Glomerular visceral epithelial cell (primary cell): ENCODE results near the gene CNTF.

Experiments used
- DNase-seq: peaks from one replicate; pipeline ENCODE4 v3.0.0-alpha.2; 2016; ENCODE audit errors: extremely low spot score

CNTF gene

DNA sequence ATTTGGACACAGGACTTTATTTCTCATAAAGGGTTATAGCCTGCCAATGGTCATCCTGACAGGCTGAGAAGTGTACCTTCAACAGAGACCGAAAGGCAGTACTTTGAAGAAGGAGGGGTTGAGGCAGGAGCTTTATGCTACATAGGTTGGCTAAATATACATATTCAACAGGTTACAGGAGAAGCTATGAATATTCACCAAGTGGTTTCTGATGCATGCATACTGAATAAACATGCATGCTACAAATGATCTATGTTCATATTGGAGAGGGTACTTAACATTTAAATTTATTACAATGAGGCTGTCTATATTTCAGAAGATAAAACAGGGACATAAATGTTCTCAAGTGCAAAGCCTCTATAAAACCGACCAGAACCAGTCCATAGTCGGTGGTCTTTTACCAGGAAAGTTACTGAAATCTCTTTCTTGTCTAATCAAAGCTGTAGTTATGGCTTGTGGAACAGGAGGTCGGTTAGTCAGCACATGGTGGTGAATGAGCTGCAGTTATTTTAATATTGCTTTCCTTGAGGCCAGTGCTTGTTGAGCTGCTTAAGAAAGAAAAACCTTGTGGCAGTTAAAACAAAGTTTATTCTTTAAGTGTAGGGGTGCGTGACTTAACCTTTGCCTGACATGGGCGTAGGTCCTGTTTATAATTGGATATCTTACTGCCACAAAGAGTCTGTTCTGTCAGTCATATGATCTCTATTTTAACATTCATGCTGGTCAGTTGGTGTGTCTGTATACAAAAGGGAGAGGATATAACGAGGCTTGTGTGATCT lies 19.5 kb downstream of the CNTF start:
- no peak for DNase-seq

DNA sequence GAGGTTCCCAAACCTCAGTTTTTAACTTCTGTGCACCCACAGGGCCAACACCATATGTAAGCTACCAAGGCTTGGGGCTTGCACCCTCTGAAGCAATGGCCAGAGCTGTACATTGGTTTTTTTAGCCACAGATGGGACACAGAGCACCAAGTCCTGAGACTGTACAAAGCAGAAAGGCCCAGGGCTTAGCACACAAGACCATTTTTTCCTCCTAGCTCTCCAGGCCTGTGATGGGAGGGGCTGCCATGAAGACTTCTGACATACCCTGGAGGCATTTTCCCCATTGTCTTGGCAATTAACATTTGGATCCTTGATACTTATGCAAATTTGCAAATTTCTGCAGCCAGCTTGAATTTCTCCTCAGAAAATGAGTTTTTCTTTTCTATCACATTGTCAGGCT lies 23.4 kb downstream of the CNTF start:
- no peak for DNase-seq

DNA sequence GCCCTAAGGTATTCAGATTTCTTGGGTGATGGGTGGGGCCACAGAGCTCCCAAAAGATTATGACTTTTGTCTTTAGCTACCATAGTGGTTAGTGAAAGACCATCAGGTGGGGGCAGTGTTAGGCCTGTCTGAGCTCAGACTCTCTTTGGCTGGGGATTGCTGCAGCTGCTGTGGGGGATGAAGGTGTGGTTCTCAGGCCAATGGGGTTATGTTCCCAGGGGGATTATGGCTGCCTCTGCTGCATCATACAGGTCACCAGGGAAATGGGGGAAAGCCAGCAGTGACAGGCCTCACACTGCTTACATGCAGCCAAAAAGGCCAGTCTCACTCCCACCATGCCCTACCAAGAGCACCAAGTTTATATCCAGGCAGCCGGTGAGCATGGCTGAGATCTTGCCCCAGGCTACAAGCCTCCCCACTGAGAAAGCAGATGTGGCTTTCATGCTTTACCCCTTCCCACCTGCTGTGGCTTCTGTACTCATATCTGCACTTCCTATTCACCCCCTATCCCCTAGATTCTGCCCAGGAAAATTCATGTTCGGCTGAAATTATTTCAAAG lies 24.8 kb downstream of the CNTF start:
- DNase-seq, result no peak

DNA sequence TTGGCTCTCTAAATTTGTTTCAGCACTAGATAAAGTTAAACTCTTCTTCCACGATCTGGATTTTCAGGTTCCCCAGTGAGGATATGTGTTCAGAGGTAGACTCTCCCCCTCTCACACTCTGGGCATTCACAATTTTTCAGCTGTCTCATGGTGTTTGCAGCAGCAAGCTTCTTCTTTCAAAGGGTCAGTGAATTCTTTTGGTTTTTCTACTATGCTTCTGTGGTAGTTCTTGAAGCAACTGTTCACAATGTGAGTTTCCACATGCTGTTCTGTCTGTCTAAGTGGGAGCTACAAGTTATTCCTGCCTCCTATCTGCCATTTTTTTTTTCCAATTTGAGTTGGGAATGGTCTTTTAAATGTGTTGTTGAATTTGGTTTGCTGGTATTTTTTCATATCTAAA lies 25.4 kb downstream of the CNTF start:
- no peak for DNase-seq

DNA sequence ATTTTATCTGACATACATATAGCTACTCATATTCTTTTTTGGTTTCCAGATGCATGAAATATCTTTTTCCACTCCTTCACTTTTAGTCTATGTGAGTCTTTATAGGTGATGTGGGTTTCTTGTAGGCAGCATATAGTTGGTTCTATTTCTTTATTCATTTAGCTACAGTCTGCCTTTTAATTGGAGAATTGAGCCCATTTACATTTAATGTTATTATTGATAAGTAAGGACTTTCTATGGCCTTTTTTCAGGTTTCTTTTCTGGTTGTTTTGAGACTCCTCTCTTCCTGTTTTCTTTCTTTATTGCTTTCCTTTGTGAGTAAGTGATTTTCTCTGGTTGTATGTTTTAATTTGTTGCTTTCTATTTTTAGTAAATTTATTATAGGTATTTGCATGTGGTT lies 27.2 kb downstream of the CNTF start:
- no peak for DNase-seq

DNA sequence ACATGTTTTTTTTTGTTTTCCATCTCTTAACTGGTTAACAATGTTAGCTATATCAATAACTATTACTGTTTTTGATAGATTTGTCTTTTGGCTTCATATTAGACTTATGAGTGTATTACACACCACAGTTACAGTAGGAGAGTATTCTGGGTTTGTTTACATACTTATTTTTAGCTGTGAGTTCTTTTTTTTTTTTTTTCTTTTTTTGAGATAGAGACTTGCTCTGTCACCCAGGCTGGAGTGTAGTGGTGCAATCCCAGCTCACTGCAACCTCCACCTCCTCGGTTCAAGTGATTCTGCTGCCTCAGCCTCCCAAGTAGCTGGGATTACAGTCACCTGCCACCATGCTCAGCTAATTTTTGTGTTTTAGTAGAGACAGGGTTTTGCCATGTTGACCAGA lies 28.0 kb downstream of the CNTF start:
- DNase-seq, result no peak

DNA sequence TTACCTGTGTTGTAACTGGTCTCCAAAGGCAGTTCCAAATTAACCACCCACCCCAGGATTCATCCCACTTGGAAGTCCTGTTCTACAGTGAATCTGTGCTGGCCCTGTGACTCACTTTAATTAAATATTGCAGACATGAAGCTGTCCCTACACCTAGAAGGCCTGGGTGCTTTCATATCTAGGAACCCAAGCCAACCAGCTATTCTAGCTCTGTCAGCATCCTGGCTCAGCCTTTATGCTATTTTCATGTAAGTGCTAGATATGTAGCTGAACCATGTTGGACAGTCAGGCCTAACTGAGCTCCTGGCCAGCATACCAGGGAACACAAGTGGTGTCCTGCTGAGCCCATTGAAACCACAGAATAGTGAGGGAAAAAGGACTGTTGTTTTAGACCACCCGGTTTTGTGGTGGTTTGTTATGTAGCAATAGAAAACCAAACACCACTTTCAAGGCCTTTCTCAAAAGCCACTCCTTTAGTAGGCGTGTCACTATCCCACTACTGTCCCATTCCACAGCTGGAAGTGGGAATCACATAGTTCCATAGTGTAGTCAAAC lies 30.3 kb downstream of the CNTF start:
- DNase-seq, result no peak

DNA sequence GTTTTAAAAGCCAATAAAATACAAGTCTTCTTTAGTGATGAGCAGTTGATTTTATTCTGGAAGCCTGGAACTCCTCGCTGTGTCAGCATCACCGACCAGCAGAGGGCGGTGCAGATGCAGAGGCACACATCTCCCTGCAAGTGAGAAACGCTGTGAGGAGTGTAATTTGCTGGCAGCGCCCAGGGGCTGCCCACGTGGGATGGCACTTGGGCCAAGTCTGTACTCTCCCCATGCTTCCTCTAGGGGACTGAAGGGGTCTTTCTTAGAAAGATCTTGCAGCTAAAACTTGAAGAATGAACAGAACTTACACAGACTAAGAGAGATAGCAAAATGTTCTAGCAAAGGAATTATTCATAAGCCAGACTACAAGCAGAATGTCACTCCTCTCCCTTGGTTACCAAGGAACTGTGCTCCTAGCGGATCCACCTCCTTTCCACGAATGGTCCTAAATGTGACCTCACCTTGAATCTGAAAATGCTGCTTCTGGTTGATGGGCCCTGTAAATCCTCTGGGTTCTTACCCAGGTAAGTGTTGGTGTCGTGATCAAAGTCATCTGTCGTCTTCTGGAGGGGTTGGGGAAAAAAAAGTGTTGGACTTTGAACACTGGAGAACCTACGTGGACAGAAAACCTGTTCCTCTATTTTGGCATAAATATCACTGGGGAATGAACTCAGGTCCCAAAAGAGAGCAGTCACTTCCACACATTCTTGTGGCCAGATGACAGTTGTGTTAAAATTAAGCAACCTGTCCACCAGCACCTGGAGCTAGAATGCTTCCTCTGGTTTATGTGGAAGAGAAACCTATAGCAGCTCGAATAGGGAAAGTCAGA lies 31.8 kb downstream of the CNTF start:
- peak; percentile 73 for DNase-seq

DNA sequence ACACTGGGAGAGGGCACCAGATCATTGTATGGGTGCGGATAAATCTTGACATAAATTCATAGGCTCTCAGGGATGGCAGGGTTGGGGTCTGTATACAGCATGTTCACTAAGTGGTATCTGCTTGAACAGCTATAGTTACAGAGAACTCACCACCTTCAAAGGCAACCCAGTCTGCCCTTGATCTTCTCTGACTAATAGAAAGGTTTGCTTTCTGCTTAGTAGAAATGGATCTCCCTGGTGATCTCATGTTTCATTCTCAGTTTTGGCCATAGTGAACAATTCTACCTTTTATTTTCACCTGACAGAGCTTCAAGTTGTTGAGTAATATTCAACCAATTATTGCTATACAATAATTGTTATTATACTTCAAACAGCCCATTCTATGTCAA lies 32.4 kb downstream of the CNTF start:
- DNase-seq, result no peak

DNA sequence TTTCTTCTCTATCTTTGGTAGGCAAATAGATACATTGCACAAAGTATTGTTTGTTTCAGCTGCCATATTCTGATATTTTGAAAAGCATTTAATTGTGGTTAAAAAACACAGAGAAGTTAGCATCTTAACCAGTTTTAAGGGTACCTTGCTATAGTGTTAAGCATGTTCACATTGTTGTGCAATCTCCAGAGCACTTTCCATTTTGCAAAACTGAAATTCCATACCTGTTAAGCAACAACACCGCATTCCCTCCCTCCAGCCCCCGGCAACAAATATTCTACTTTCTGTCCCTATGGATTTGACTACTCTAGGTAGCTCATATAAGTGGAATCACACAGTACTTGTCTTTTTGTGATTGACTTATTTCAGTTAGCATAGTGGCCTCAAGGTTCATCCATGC lies 33.9 kb downstream of the CNTF start:
- no peak for DNase-seq

DNA sequence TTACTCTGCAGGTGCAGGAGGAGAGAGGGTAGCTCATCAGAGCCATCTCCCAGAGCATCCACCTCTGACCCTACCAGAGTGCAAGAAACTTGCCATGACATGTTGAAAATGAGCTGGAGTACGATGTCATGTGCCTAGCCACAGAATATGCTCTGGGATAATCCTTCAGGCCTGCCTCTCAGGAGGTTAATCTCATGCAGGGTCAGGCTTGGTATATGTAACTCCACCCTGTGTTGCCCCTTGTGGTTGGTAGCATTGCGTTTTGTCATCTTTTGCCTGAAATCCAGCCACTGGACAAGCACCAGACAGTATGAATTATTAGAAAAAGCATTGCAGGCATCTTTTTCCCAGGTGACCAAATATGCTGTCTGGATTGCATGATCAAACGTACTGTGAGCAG lies 36.2 kb downstream of the CNTF start:
- no peak for DNase-seq

DNA sequence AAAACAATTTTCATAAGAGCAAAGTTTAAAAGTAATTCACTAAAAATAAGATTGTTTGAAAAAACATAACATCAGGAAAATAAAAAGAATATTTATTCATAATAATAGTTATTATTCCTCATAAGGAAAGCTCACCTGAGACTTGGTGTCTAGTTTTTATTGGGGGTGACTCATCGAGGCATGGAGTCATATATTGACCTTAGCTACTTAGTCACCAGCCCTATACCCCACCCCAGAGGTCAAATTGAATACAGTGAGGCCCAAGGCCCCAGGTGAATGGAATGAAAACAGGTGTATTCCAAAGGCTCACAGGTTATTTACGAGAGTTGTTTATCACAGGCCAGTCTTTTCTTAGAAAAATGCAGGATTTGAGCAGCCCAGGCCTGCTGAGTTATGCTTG lies 36.9 kb downstream of the CNTF start:
- DNase-seq, result no peak

DNA sequence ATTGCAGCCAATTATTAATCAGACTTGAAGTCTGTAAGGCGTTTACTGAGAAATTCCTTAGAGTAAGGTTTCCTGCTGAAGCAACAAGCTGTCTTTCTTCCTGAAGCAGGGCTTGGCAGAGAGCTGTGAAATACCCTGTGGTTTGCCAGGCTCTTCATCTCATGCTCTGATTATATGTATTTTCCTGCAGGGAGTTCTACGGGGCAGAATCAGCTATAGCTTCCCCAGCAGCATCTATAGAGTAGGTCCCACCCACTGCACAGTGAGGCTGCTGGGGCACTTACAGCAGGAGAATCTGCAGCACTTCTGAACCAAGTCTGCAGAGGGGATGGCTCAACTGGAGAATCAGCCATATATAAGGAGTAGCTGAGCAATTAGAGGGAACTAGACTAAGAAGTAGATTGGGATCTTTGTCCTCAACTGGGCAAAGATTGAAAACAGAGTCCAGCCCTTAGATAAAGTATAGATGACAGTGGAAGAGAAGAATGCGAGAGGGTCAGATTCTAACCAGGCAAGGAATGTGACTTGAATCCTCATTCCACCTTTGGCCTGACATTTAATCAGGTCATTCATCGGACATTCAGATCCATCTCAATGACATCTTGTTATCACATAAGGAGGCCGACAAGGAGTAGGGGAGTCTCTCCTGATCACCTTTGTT lies 37.6 kb downstream of the CNTF start:
- DNase-seq, result no peak

DNA sequence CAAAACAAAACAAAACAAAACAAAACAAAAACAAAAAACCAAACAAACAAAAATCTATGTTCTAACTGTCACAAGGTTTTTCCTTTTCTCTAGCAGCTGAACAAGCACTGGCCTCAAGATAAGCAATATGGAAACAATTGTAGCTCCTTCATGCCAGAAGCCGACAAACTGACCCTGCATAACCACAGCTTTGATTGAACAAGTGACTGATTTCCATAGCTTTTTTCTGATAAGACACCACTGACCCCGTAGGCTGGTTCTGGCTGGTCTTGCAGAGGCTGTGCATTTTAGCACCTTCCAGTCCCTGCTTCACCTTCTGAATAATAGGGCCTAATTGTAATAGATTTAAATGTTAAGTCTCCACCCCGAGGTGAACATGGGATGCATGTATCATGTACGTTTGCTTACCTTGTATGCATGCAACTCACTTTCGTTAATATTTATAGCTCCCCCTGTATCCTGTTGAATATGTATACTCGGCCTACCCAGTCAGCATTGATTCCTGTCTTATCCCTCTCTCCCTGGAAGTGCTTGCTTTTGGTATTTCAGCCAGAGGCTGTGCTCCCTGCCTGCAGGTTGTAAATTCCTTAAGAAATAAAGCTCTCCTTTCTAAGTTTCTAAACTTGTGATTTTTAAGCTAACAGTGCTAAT lies 49.6 kb downstream of the CNTF start:
- DNase-seq, result no peak

DNA sequence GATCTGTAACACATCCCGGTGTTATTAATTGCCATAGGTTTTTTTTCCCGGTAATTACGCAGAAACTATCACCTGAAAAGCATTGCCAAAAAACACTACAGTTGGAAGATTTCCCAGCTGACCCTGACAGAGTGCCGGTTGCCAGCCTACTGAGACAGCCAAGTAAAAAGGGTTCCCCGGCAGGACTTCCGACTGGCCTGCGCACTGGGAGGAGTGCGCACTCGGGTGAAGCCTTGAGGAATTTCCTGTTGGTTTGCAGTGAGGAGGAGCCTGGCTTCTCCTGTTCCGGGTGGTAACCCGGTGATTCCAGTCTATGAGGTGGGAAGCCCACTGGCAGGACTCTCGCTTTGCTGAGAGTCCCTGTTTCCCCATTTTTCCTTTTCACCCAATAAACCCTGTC lies 52.1 kb downstream of the CNTF start:
- DNase-seq, result peak; percentile 35
